Neuronal stem cell (in vitro differentiated cells): ENCODE results near the gene TXNDC11.

ENCODE experiments used
- DNase-seq: peaks from one replicate; pipeline ENCODE4 v3.0.0-alpha.2; 2013; ENCODE audit warnings: low spot score
- H2AFZ ChIP-seq: one replicate; pipeline ENCODE4 v1.6.1; 2013; ENCODE audit warnings: mild to moderate bottlenecking, low read length, inconsistent platforms
- H2AK5ac ChIP-seq: 2 replicates; pipeline ENCODE4 v1.6.1; 2013; ENCODE audit warnings: low read depth, mild to moderate bottlenecking, inconsistent platforms, low read length, moderate library complexity, mixed read lengths
- H2BK120ac ChIP-seq: 2 replicates; pipeline ENCODE4 v1.6.1; 2013; ENCODE audit warnings: low read depth, mild to moderate bottlenecking, inconsistent platforms, low read length, moderate library complexity, mixed read lengths
- H2BK12ac ChIP-seq: one replicate; pipeline ENCODE4 v1.6.1; 2013; ENCODE audit warnings: low read length, inconsistent platforms
- H2BK15ac ChIP-seq: 2 replicates; pipeline ENCODE4 v1.6.1; 2013; ENCODE audit warnings: mild to moderate bottlenecking, low read length, inconsistent platforms, mixed read lengths
- H2BK5ac ChIP-seq: one replicate; pipeline ENCODE4 v1.6.1; 2013; ENCODE audit warnings: inconsistent platforms, mild to moderate bottlenecking, low read length, moderate library complexity
- H3K14ac ChIP-seq: one replicate; pipeline ENCODE4 v1.6.1; 2013; ENCODE audit warnings: low read length, inconsistent platforms
- H3K18ac ChIP-seq: 2 replicates; pipeline ENCODE4 v1.6.1; 2013; ENCODE audit warnings: low read length, inconsistent platforms
- H3K23ac ChIP-seq: 2 replicates; pipeline ENCODE4 v1.6.1; 2013; ENCODE audit warnings: low read depth, mild to moderate bottlenecking, mixed read lengths, low read length, inconsistent platforms; ENCODE audit not compliant: poor library complexity
- H3K27ac ChIP-seq: replicated peaks from 3 replicates; pipeline ENCODE4 v1.5.1; 2013; ENCODE audit warnings: low read length, inconsistent platforms
- H3K27me3 ChIP-seq, 3 experiments: 2 replicates each; pipeline ENCODE4 v1.6.1; 2013; ENCODE audit warnings: low read length in 3 of 3, mild to moderate bottlenecking in 2 of 3, inconsistent platforms in 1 of 3, low read depth in 1 of 3, mixed read lengths in 1 of 3, moderate library complexity in 1 of 3; ENCODE audit not compliant: control insufficient read depth in 3 of 3, insufficient read depth in 3 of 3
- H3K36me3 ChIP-seq, 2 donors: replicated peaks in 1 of 2; 2 replicates each; pipeline ENCODE4 v1.6.1; 2013; ENCODE audit warnings: low read length in 2 of 2; ENCODE audit not compliant: control insufficient read depth in 2 of 2, insufficient read depth in 2 of 2
- H3K4ac ChIP-seq: 2 replicates; pipeline ENCODE4 v1.6.1; 2013; ENCODE audit warnings: inconsistent platforms, mild to moderate bottlenecking, low read length, moderate library complexity
- H3K4me1 ChIP-seq, 2 donors: 1 replicate in 1 of 2; 2 replicates in 1 of 2; pipeline ENCODE4 v1.6.1; 2013; ENCODE audit warnings: low read length in 2 of 2, low read depth in 1 of 2; ENCODE audit not compliant: control insufficient read depth in 2 of 2, insufficient read depth in 1 of 2
- H3K4me2 ChIP-seq: one replicate; pipeline ENCODE4 v1.6.1; 2013; ENCODE audit warnings: mild to moderate bottlenecking, low read length, inconsistent platforms; ENCODE audit not compliant: insufficient read depth, poor library complexity, severe bottlenecking
- H3K4me3 ChIP-seq, 2 donors: 2 replicates each; pipeline ENCODE4 v1.5.1; 2013; ENCODE audit warnings: low read length in 2 of 2, mild to moderate bottlenecking in 2 of 2, inconsistent platforms in 1 of 2, moderate library complexity in 1 of 2
- H3K79me1 ChIP-seq: one replicate; pipeline ENCODE4 v1.6.1; 2013; ENCODE audit warnings: low read depth, mild to moderate bottlenecking, inconsistent platforms, low read length, moderate library complexity
- H3K9ac ChIP-seq: one replicate; pipeline ENCODE4 v1.6.1; 2013; ENCODE audit warnings: mild to moderate bottlenecking, low read depth, low read length, inconsistent platforms; ENCODE audit not compliant: poor library complexity
- H3K9me3 ChIP-seq, 2 donors: replicated peaks in 1 of 2; 2 replicates each; pipeline versions ENCODE3 to v1.6.1; 2013; ENCODE audit warnings: low read length in 2 of 2, mild to moderate bottlenecking in 2 of 2, inconsistent platforms in 1 of 2, low read depth in 1 of 2, mixed read lengths in 1 of 2, moderate library complexity in 1 of 2; ENCODE audit not compliant: control insufficient read depth in 2 of 2, insufficient read depth in 1 of 2
- H4K8ac ChIP-seq: one replicate; pipeline ENCODE4 v1.6.1; 2013; ENCODE audit warnings: low read depth, mild to moderate bottlenecking, inconsistent platforms, low read length, moderate library complexity
- H4K91ac ChIP-seq: one replicate; pipeline ENCODE4 v1.6.1; 2013; ENCODE audit warnings: low read length, low read depth, mild to moderate bottlenecking, inconsistent platforms; ENCODE audit not compliant: poor library complexity
- WGBS, 2 donors: extraction: QIAGEN DNeasy Blood & Tissue Kit; methylation state at CpG; one replicate each; pipeline ENCODE4 v1.1.7; 2013; ENCODE audit warnings: missing lambda C conversion rate in 2 of 2, mixed read lengths in 1 of 2; ENCODE audit not compliant: insufficient read length in 2 of 2, insufficient replicate concordance in 1 of 2; ENCODE audit errors: extremely low coverage in 2 of 2; 5-methylcytosine and 5-hydroxymethylcytosine counted together

The TXNDC11 gene

DNA sequence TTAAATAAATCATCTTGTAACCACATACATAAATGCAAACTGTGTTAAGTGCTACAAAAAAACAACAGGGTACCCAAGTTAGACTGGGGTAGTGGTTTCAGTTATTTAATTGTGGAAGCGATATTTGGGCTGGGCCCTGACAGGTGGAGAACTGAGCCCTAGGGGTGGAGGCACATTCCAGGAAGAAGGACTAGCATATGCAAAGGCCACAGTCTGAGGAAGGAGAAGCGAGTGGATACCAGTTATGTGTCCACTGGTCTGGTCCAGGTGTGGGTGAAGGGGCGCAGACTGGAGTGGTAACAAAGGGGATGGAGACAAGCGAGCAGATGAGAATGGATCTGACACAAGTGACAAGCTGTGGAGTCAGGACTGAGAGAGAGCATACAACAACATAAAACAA lies 22.9 kb downstream of the TXNDC11 start:
- Histone ChIP-seq H2BK15ac (no peak overlapping the region), H2BK120ac (no peak overlapping the region), H4K91ac (no peak overlapping the region), H3K18ac (no peak overlapping the region), H3K9me3 (no peaks in the 10 kb centered on the region), H2BK12ac (no peak overlapping the region), H3K79me1 (no peaks in the 10 kb centered on the region), H3K23ac (no peak overlapping the region), H3K4me2 (no peak overlapping the region), H3K36me3 (peaks cover 9 to 75% of the 10 kb centered on the region in 2 donors), H3K27me3 (no peaks in the 10 kb centered on the region), H2AK5ac (no peak overlapping the region), H3K9ac (no peak overlapping the region), H4K8ac (no peak overlapping the region), H2BK5ac (no peak overlapping the region), H3K14ac (no peak overlapping the region), H3K27ac (no peak overlapping the region), H3K4ac (no peak overlapping the region), H3K4me3 (no peak overlapping the region), H2AFZ (no peak overlapping the region), H3K4me1 (no peaks in the 10 kb centered on the region)
- no CpG with 5 or more reads among the region's 4 CpGs for WGBS, 2 donors
- no peak for DNase-seq

DNA sequence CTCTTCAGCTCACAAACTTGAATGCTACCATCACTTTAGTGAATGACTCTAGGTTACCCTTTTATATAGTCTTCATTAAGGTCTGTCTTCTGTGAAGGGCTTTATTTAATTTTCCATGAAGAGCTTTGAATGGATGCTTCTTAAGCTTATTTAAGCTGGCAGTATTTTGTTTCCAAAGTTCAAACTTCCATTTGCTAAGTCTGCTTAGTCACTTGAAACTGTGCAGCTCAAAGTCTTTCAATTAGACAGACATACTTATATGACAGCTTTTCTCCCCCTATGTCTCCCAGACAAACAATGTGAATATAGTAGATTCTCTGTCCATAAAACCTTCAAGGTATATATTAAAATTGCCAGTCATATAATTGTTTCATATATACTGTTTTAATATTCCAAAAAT lies 23.5 kb downstream of the TXNDC11 start:
- Histone ChIP-seq H3K18ac (no peak overlapping the region), H3K4me1 (no peaks in the 10 kb centered on the region), H3K4ac (no peak overlapping the region), H3K27me3 (no peaks in the 10 kb centered on the region), H4K91ac (no peak overlapping the region), H2AK5ac (no peak overlapping the region), H2BK5ac (no peak overlapping the region), H3K23ac (no peak overlapping the region), H3K14ac (no peak overlapping the region), H2BK15ac (no peak overlapping the region), H3K4me3 (no peak overlapping the region), H3K27ac (no peak overlapping the region), H3K79me1 (no peaks in the 10 kb centered on the region), H3K4me2 (no peak overlapping the region), H2BK12ac (no peak overlapping the region), H3K9me3 (no peaks in the 10 kb centered on the region), H2BK120ac (no peak overlapping the region), H4K8ac (no peak overlapping the region), H3K36me3 (peaks cover 9 to 72% of the 10 kb centered on the region in 2 donors), H3K9ac (no peak overlapping the region), H2AFZ (no peak overlapping the region)
- DNase-seq, result no peak

DNA sequence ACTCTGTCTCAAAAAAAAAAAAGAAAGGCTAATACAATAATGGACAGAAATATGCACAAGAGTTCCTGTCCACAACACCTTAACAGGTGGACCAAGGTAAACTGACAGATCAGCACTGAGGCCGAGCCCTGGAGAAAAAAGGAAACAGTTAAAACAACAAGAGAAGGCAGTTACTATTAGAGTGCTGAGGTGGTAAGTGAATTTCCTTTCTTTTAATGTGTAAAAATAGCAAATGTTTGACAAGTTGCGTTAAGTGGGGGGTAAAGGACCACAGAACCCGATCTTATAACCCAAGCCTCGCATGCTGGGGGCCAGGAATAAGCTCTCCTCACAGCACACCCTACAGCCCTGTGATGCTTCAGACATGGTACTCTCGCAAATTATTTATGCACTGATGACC lies 24.8 kb downstream of the TXNDC11 start:
- Histone ChIP-seq H4K8ac (no peak overlapping the region), H3K18ac (no peak overlapping the region), H3K4ac (no peak overlapping the region), H3K4me2 (no peak overlapping the region), H3K14ac (no peak overlapping the region), H2BK120ac (no peak overlapping the region), H3K79me1 (no peaks in the 10 kb centered on the region), H2AK5ac (no peak overlapping the region), H3K9ac (no peak overlapping the region), H2AFZ (no peak overlapping the region), H3K4me3 (no peak overlapping the region), H3K23ac (no peak overlapping the region), H3K9me3 (no peaks in the 10 kb centered on the region), H2BK12ac (no peak overlapping the region), H3K27me3 (no peaks in the 10 kb centered on the region), H2BK5ac (no peak overlapping the region), H3K27ac (no peak overlapping the region), H3K4me1 (no peaks in the 10 kb centered on the region), H2BK15ac (no peak overlapping the region), H3K36me3 (peaks cover 11 to 73% of the 10 kb centered on the region in 2 donors), H4K91ac (no peak overlapping the region)
- no CpG with 5 or more reads among the region's 5 CpGs for WGBS, 2 donors
- no peak for DNase-seq

DNA sequence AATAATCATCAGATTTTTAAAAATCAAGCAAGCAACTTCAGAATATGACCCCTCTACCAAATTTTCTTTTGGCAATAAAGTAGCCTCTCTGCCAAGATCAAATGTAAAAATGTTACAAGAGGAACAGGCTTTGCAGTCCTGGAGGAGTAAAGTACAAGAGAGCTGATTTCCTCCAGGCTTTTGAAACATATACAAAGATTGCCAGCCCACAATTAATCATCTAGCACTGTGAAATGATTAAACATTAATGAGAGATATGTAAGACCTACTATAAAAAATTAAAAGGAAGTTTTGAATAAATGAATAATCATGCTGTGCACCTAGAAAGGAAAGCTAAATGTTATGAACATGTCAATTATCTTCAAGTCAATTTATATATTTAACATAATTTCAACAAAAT lies 26.3 kb downstream of the TXNDC11 start:
- no peak overlapping the region for H4K91ac ChIP-seq
- no peak overlapping the region for H3K18ac ChIP-seq
- H3K79me1 ChIP-seq, result no peaks in the 10 kb centered on the region

More for the DNA sequence above, 26.3 kb downstream of the TXNDC11 start:
- H2BK120ac ChIP-seq, result no peak overlapping the region
- no peak overlapping the region for H4K8ac ChIP-seq
- no peak for DNase-seq
- H3K23ac ChIP-seq, result no peak overlapping the region
- H3K9ac ChIP-seq, result no peak overlapping the region
- H2AFZ ChIP-seq, result no peak overlapping the region
- H3K4me3 ChIP-seq, result no peak overlapping the region
- no peak overlapping the region for H3K4me2 ChIP-seq
- H3K4ac ChIP-seq, result no peak overlapping the region
- no peak overlapping the region for H2BK12ac ChIP-seq
- H2AK5ac ChIP-seq, result no peak overlapping the region
- no peak overlapping the region for H3K14ac ChIP-seq
- H3K4me1 ChIP-seq, result no peaks in the 10 kb centered on the region
- no peaks in the 10 kb centered on the region for H3K9me3 ChIP-seq
- no peak overlapping the region for H3K27ac ChIP-seq
- H3K36me3 ChIP-seq, result peaks cover 8 to 72% of the 10 kb centered on the region in 2 donors
- H3K27me3 ChIP-seq, result no peaks in the 10 kb centered on the region
- H2BK5ac ChIP-seq, result no peak overlapping the region
- no peak overlapping the region for H2BK15ac ChIP-seq
